ENCODE results near the gene RPL18A. TPM values are rescaled to one million over a fixed set of nuclear protein-coding genes. Genes with fewer than 3 reads are reported as not detected.
A peak's percentile ranks its signal among the peaks of the same experiment; 100 is the strongest.

RPL18A gene
- polyA plus RNA-seq, 1 of the 3 experiments (the other 2 are of a cell fraction): 2,695 TPM

GRCh38 chr19:17829855-17830566 lies 29.7 kb upstream of the RPL18A start:
- Histone ChIP-seq H3K27me3 (ENCODE audit: insufficient read depth) (no peaks in the 10 kb centered on the region), H3K9me2 (no peaks in the 10 kb centered on the region), H3K79me2 (ENCODE audit: insufficient read depth) (no peaks in the 10 kb centered on the region), H3K4me2 (peak overlapping the region; percentile 85), H3K36me3 (replicated peaks in 1 of 2; ENCODE audit: control insufficient read depth in 1 of 2, insufficient read depth in 2 of 2, low read length in 1 of 2) (no peaks in the 10 kb centered on the region), H3K9ac (peak overlapping the region; percentile 34), H3K27ac (ENCODE audit: low read depth in 2 of 2, low read length in 1 of 2) (peak overlapping the region; percentile 54 to 93), H3K9me3 (no peaks in the 10 kb centered on the region), H4K20me1 (ENCODE audit: insufficient read depth) (no peaks in the 10 kb centered on the region), H3K4me1 (ENCODE audit: control insufficient read depth in 1 of 2, insufficient read depth in 2 of 2, low read depth in 1 of 2, low read length in 1 of 2) (peaks cover 0 to 8% of the 10 kb centered on the region in 2 experiments; a peak in 1 of 4 replicates), H3F3A (replicated peaks; ENCODE audit: insufficient read depth) (peaks cover 3% of the 10 kb centered on the region), H2AFZ (ENCODE audit: low read depth) (peak overlapping the region; percentile 98), H3K4me3 (ENCODE audit: low read depth in 2 of 2, low read length in 1 of 2) (peak overlapping the region; percentile 51 to 81)
- 3% methylated on average over 21 of the region's 29 CpGs for WGBS (ENCODE audit: low lambda C conversion rate)
- ChIA-PET CTCF (interaction anchor here (1.0 to 1.5 kb wide), 3 partner anchors 29 to 126 kb away, joined by 3 read pairs; partner anchors contain the start of gene CCDC124), POLR2A (interaction anchor here (0.6 to 1.2 kb wide), 5 partner anchors 12 to 119 kb away, joined by 3 to 6 read pairs (median 5); partner anchors contain the start of genes JAK3 and RPL18A)
- 0 out of 2 replicates have a peak, but pooled peaks have one; percentile 6 for TF ChIP-seq SMC3 (IDR thresholded peaks at IDR 0.05; ENCODE audit: low read depth, low read length)
- TF ChIP-seq ELF1 (IDR thresholded peaks at IDR 0.05): no peak
- peak; percentile 36; the same call in 1 of the 2 replicates for TF ChIP-seq MXI1 (IDR thresholded peaks at IDR 0.05; ENCODE audit: low read depth, low read length)
- TF ChIP-seq CHD2 (IDR thresholded peaks at IDR 0.05; ENCODE audit: low read length, partially characterized antibody): no peak
- no peak for TF ChIP-seq JUND (IDR thresholded peaks at IDR 0.05)
- TF ChIP-seq, protein P1, sequence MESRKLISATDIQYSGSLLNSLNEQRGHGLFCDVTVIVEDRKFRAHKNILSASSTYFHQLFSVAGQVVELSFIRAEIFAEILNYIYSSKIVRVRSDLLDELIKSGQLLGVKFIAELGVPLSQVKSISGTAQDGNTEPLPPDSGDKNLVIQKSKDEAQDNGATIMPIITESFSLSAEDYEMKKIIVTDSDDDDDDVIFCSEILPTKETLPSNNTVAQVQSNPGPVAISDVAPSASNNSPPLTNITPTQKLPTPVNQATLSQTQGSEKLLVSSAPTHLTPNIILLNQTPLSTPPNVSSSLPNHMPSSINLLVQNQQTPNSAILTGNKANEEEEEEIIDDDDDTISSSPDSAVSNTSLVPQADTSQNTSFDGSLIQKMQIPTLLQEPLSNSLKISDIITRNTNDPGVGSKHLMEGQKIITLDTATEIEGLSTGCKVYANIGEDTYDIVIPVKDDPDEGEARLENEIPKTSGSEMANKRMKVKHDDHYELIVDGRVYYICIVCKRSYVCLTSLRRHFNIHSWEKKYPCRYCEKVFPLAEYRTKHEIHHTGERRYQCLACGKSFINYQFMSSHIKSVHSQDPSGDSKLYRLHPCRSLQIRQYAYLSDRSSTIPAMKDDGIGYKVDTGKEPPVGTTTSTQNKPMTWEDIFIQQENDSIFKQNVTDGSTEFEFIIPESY (IDR thresholded peaks at IDR 0.05; ENCODE audit: borderline replicate concordance, low read depth): no peak
- TF ChIP-seq GABPA (IDR thresholded peaks at IDR 0.05; ENCODE audit: low read depth): no peak
- TF ChIP-seq NRF1 (IDR thresholded peaks at IDR 0.05; ENCODE audit: low read depth, low read length): peak; percentile 42; the same call in 1 of the 2 replicates
- no peak for TF ChIP-seq REST (IDR thresholded peaks at IDR 0.05; ENCODE audit: low read depth, low read length)
- no peak for TF ChIP-seq TEAD4 (IDR thresholded peaks at IDR 0.05; ENCODE audit: borderline replicate concordance, insufficient read depth)
- no peak for TF ChIP-seq RXRA (IDR thresholded peaks at IDR 0.05; ENCODE audit: borderline replicate concordance, low read depth)
- TF ChIP-seq USF1 (IDR thresholded peaks at IDR 0.05; ENCODE audit: borderline replicate concordance, low read depth): no peak
- TF ChIP-seq CTCF (IDR thresholded peaks at IDR 0.05): peak; percentile 16; the same call in 1 of the 2 replicates
- DNase-seq: peak; percentile 96

Measured in SK-N-SH (cell line).